ENCODE measurements around the gene DAAM1. TPM values are rescaled to one million over a fixed set of nuclear protein-coding genes. Genes with fewer than 3 reads are reported as not detected.

The DAAM1 gene
- total RNA-seq, 8 experiments from 2014 or later: 23.1 to 115 (median 75.3) TPM

DNA sequence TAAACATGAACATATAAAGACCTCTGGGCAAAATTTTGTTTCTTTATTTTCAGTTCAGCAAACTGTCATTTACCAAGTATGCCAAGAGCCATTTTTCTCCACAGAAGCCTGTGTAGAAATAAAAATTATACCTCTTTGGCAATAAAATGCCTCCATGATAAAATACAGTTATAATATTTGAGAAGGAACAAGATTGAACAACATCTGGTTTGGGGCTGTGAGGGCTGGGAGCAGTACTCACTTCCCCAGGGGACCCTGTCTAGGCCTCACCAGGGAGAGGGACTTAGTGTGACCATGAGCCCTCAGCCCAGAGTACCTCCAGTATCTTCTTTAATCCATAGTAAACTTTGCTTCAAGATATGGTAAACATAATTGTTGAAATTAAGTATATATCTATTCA, 65.1 kb downstream of the DAAM1 start:
- ATAC-seq (replicated peaks in 6 of 8): no peak
- in situ Hi-C loops (cut with MboI; ENCODE audit: low pct_unique_long_range_greater_than_20kb in 2 of 9, low sequenced_read_pairs in 9 of 9, unreplicated experiment in 9 of 9): no loop called here
- Histone ChIP-seq H3K4me3 (no peak overlapping the region), H3K4me1 (replicated peaks in 1 of 2) (peaks cover 4 to 22% of the 10 kb centered on the region in 2 donors), H3K27ac (no peak overlapping the region)

GRCh38 chr14:59254146-59254910, 65.9 kb downstream of the DAAM1 start:
- in situ Hi-C loops (cut with MboI; ENCODE audit: low pct_unique_long_range_greater_than_20kb in 2 of 9, low sequenced_read_pairs in 9 of 9, unreplicated experiment in 9 of 9): no loop called here
- peak in 7 of 8 experiments; percentile 13 to 90 (median 60) for ATAC-seq (replicated peaks in 6 of 8)
- 0 to 82% (median 53%) methylated on average over 1 to 6 of the region's 7 CpGs for WGBS, 10 experiments
- Histone ChIP-seq H3K4me3 (no peak overlapping the region), H3K27ac (no peak overlapping the region), H3K4me1 (replicated peaks in 1 of 2) (peaks cover 4 to 22% of the 10 kb centered on the region in 2 donors)

GRCh38 chr14:59254911-59255545, 66.6 kb downstream of the DAAM1 start:
- Histone ChIP-seq H3K4me1 (replicated peaks in 1 of 2) (peaks cover 4 to 22% of the 10 kb centered on the region in 2 donors), H3K27ac (no peak overlapping the region), H3K4me3 (no peak overlapping the region)
- WGBS, 10 experiments: 0 to 87% (median 75%) methylated on average over 1 to 5 of the region's 5 CpGs; no CpG with 5 or more reads in 1 of the 10 experiments
- in situ Hi-C loops (cut with MboI; ENCODE audit: low pct_unique_long_range_greater_than_20kb in 2 of 9, low sequenced_read_pairs in 9 of 9, unreplicated experiment in 9 of 9): no loop called here
- peak in 6 of 8 experiments; percentile 10 to 67 (median 29) for ATAC-seq (replicated peaks in 6 of 8)

DNA sequence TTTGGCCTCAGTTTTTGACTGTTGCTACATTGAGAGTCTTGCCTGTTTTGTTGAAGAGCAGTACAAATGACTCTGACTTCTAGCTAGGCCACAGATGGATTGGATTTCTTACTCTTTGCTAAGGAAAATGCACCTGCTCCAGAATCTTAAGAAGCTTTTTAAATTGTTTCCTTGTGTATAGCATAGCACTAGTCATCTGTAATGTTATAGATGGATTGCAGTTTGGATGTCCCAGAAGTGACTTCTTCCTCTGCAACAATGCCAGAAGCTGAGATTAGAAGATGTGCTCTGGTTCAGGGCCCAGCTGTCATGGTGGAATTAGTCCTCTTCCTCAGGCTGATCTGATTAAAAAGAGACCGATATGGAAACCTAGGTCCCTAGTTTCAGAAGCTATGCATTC, 67.9 kb downstream of the DAAM1 start:
- peaks cover 4 to 22% of the 10 kb centered on the region in 2 donors for H3K4me1 ChIP-seq (replicated peaks in 1 of 2)
- no peak for ATAC-seq (replicated peaks in 6 of 8)
- H3K27ac ChIP-seq: no peak overlapping the region
- in situ Hi-C loops (cut with MboI; ENCODE audit: low pct_unique_long_range_greater_than_20kb in 2 of 9, low sequenced_read_pairs in 9 of 9, unreplicated experiment in 9 of 9): no loop called here
- H3K4me3 ChIP-seq: no peak overlapping the region
- 86 to 100% (median 100%) methylated on average over 1 of the region's 1 CpG; no CpG with 5 or more reads in 5 of the 10 experiments for WGBS, 10 experiments

GRCh38 chr14:59261334-59261733, 72.9 kb downstream of the DAAM1 start:
- Histone ChIP-seq H3K4me1 (replicated peaks in 1 of 2) (no peaks in the 10 kb centered on the region), H3K4me3 (no peak overlapping the region), H3K27ac (no peak overlapping the region)
- in situ Hi-C loops (cut with MboI; ENCODE audit: low pct_unique_long_range_greater_than_20kb in 2 of 9, low sequenced_read_pairs in 9 of 9, unreplicated experiment in 9 of 9): no loop called here
- WGBS, 10 experiments: 63 to 94% (median 78%) methylated on average over 1 to 3 of the region's 3 CpGs; no CpG with 5 or more reads in 2 of the 10 experiments
- ATAC-seq (replicated peaks in 6 of 8): no peak

DNA sequence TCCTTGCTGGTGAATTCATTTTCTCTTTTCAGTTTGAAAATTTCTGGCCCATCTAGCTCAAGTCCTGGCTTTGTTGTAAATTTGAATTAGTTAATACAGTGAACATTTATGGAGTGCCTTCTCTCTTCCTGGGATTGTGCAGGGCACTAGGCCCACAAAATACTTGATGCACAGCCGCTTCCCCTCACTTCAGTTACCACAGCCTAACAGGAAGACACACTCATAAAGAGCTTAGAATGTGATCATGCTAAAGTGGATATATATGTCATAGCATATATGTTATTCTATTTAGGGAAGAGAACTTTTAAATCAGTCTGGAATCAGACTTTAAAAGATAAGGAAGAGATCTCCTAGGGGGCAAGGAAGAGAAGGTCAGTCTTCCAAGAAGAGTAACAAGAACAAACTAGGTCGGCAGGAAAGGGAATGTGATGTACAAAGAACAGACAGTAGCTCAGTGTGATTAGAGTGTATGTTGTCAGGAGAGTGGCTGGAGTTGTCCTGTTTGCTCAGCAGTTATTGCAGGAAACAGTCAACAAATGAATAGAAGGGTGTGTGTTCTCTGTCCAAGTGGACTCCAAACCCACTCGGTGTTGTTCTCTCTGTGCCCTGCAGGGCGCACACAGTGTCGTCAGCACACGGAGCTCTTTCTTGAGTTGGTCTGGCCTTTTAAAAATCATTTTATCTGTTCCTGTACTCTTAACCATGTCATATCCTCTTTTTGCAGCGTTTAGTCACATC, 74.4 kb downstream of the DAAM1 start:
- in situ Hi-C loops (cut with MboI; ENCODE audit: low pct_unique_long_range_greater_than_20kb in 2 of 9, low sequenced_read_pairs in 9 of 9, unreplicated experiment in 9 of 9): no loop called here
- ATAC-seq (replicated peaks in 6 of 8): peak in 4 of 8 experiments; percentile 38 to 94 (median 49)
- no peak overlapping the region for H3K27ac ChIP-seq
- WGBS, 10 experiments: 76 to 100% (median 94%) methylated on average over 1 to 7 of the region's 7 CpGs
- no peaks in the 10 kb centered on the region for H3K4me1 ChIP-seq (replicated peaks in 1 of 2)
- H3K4me3 ChIP-seq: no peak overlapping the region

- Histone ChIP-seq H3K4me3 (no peak overlapping the region), H3K4me1 (replicated peaks in 1 of 2) (no peaks in the 10 kb centered on the region), H3K27ac (no peak overlapping the region)
- in situ Hi-C loops (cut with MboI; ENCODE audit: low pct_unique_long_range_greater_than_20kb in 2 of 9, low sequenced_read_pairs in 9 of 9, unreplicated experiment in 9 of 9): no loop called here
- peak in 4 of 8 experiments; percentile 38 to 86 (median 66) for ATAC-seq (replicated peaks in 6 of 8)
These were observed 77.3 kb downstream of the DAAM1 start for GRCh38 chr14:59265808-59266207.

- Histone ChIP-seq H3K4me1 (replicated peaks in 1 of 2) (no peaks in the 10 kb centered on the region), H3K4me3 (no peak overlapping the region), H3K27ac (no peak overlapping the region)
- in situ Hi-C loops (cut with MboI; ENCODE audit: low pct_unique_long_range_greater_than_20kb in 2 of 9, low sequenced_read_pairs in 9 of 9, unreplicated experiment in 9 of 9): no loop called here
- 60 to 100% (median 100%) methylated on average over 1 to 2 of the region's 2 CpGs; no CpG with 5 or more reads in 3 of the 10 experiments for WGBS, 10 experiments
- ATAC-seq (replicated peaks in 6 of 8): no peak
These were observed 78.6 kb downstream of the DAAM1 start for GRCh38 chr14:59267046-59267445.

GRCh38 chr14:59268011-59268410, 79.5 kb downstream of the DAAM1 start:
- in situ Hi-C loops (cut with MboI; ENCODE audit: low pct_unique_long_range_greater_than_20kb in 2 of 9, low sequenced_read_pairs in 9 of 9, unreplicated experiment in 9 of 9): no loop called here
- peak in 1 of 8 experiments; percentile 30 for ATAC-seq (replicated peaks in 6 of 8)
- Histone ChIP-seq H3K27ac (no peak overlapping the region), H3K4me3 (no peak overlapping the region), H3K4me1 (replicated peaks in 1 of 2) (no peaks in the 10 kb centered on the region)
- WGBS, 10 experiments: 67 to 100% (median 93%) methylated on average over 1 to 10 of the region's 10 CpGs; no CpG with 5 or more reads in 1 of the 10 experiments

GRCh38 chr14:59268858-59269257, 80.4 kb downstream of the DAAM1 start:
- Histone ChIP-seq H3K27ac (no peak overlapping the region), H3K4me3 (no peak overlapping the region), H3K4me1 (replicated peaks in 1 of 2) (peaks cover 0 to 3% of the 10 kb centered on the region in 2 donors)
- ATAC-seq (replicated peaks in 6 of 8): no peak
- in situ Hi-C loops (cut with MboI; ENCODE audit: low pct_unique_long_range_greater_than_20kb in 2 of 9, low sequenced_read_pairs in 9 of 9, unreplicated experiment in 9 of 9): no loop called here
- WGBS, 10 experiments: 71 to 100% (median 94%) methylated on average over 2 to 5 of the region's 5 CpGs; no CpG with 5 or more reads in 1 of the 10 experiments

DNA sequence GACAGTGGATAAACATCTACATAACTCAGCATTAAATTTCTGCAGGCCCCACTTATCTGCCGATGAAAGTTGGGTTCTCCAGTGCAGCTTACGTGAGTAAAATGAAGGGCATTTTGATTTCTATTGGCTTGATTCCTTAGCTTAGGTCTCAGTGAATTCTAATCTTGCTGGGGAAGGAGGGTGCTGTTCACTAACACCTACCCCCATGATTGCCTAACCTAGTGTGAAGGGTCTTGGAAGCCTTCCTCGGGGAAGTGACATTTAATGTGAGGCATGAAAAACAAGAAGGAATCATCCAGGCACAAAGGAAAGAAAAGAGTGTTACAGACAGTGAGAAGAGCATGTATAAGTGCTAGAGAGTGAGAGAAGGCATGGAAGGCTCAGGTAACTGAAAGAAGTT, 81.0 kb downstream of the DAAM1 start:
- in situ Hi-C loops (cut with MboI; ENCODE audit: low pct_unique_long_range_greater_than_20kb in 2 of 9, low sequenced_read_pairs in 9 of 9, unreplicated experiment in 9 of 9): no loop called here
- ATAC-seq (replicated peaks in 6 of 8): no peak

GRCh38 chr14:59271256-59271655, 82.8 kb downstream of the DAAM1 start:
- in situ Hi-C loops (cut with MboI; ENCODE audit: low pct_unique_long_range_greater_than_20kb in 2 of 9, low sequenced_read_pairs in 9 of 9, unreplicated experiment in 9 of 9): no loop called here
- ATAC-seq (replicated peaks in 6 of 8): no peak
- Histone ChIP-seq H3K4me3 (no peak overlapping the region), H3K27ac (no peak overlapping the region), H3K4me1 (replicated peaks in 1 of 2) (peaks cover 18 to 24% of the 10 kb centered on the region in 2 donors)
- 93 to 100% (median 100%) methylated on average over 1 to 2 of the region's 2 CpGs; no CpG with 5 or more reads in 1 of the 10 experiments for WGBS, 10 experiments

More for the DNA sequence above, 81.0 kb downstream of the DAAM1 start:
- Histone ChIP-seq H3K27ac (no peak overlapping the region), H3K4me3 (no peak overlapping the region), H3K4me1 (replicated peaks in 1 of 2) (peaks cover under 1 to 7% of the 10 kb centered on the region in 2 donors)
- 67 to 100% (median 94%) methylated on average over 1 to 3 of the region's 3 CpGs; no CpG with 5 or more reads in 1 of the 10 experiments for WGBS, 10 experiments

GRCh38 chr14:59271734-59272133, 83.3 kb downstream of the DAAM1 start:
- 81 to 100% (median 94%) methylated on average over 3 to 4 of the region's 4 CpGs for WGBS, 10 experiments
- H3K4me3 ChIP-seq: no peak overlapping the region
- in situ Hi-C loops (cut with MboI; ENCODE audit: low pct_unique_long_range_greater_than_20kb in 2 of 9, low sequenced_read_pairs in 9 of 9, unreplicated experiment in 9 of 9): no loop called here
- H3K4me1 ChIP-seq (replicated peaks in 1 of 2): peaks cover 19 to 25% of the 10 kb centered on the region in 2 donors
- H3K27ac ChIP-seq: no peak overlapping the region
- ATAC-seq (replicated peaks in 6 of 8): no peak
